Measurements from ENCODE around the gene MICAL3. TPM values are rescaled to one million over a fixed set of nuclear protein-coding genes. Genes with fewer than 3 reads are reported as not detected.

The MICAL3 gene
- total and polyA plus RNA-seq, 3 donors from 2014 or later: 103 to 106 (median 104) TPM

DNA sequence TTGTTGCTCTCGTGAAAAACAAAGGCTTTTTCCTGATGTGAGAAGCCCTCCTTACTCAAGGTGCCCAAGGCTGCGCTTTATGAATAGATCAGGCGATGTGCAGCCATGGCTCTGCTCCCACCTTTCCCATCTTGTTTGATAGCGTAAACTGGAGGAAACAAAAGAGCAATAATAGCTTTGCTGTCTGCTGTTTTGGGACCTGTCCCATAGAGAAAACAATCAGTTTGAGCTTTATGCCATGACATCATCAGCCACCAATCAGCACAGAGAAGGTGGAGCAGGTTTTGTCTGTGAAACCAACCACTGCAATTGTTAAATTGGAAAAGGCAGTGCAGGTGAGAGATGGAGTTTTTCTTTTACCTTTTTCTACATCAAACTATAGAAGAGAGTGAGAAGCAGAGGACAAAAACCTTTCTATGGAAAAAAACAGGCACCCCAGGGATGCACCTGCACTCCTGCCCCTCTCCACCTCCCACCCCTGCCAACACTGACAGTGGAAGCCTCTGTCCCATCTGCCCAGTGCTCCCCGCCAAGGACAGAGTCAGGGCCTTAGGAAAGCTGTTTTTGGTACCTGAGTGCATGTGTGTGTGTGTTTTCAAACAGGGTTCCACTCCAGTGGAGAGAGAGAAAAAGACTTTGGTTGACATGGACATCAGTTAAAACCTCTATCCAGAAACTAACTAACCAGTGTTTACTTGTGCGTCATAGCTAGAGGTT lies 80.7 kb downstream of the MICAL3 start:
- Histone ChIP-seq H3K27me3 (no peaks in the 10 kb centered on the region), H3K9me3 (no peaks in the 10 kb centered on the region), H3K27ac (no peak overlapping the region), H3K36me3 (ENCODE audit: low read depth, missing control alignments) (no peaks in the 10 kb centered on the region), H3K4me3 (no peak overlapping the region), H3K4me1 (peaks cover 38% of the 10 kb centered on the region)
- no peak for DNase-seq
- 60 to 66% methylated on average over 6 of the region's 6 CpGs for WGBS, 2 donors
- intact Hi-C loops (cut with DNase I; ENCODE audit: low total_unique reads): no loop called here
- TF ChIP-seq, protein P1, sequence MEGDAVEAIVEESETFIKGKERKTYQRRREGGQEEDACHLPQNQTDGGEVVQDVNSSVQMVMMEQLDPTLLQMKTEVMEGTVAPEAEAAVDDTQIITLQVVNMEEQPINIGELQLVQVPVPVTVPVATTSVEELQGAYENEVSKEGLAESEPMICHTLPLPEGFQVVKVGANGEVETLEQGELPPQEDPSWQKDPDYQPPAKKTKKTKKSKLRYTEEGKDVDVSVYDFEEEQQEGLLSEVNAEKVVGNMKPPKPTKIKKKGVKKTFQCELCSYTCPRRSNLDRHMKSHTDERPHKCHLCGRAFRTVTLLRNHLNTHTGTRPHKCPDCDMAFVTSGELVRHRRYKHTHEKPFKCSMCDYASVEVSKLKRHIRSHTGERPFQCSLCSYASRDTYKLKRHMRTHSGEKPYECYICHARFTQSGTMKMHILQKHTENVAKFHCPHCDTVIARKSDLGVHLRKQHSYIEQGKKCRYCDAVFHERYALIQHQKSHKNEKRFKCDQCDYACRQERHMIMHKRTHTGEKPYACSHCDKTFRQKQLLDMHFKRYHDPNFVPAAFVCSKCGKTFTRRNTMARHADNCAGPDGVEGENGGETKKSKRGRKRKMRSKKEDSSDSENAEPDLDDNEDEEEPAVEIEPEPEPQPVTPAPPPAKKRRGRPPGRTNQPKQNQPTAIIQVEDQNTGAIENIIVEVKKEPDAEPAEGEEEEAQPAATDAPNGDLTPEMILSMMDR (IDR thresholded peaks at IDR 0.05): no peak
- TF ChIP-seq POLR2A (IDR thresholded peaks at IDR 0.05): no peak

DNA sequence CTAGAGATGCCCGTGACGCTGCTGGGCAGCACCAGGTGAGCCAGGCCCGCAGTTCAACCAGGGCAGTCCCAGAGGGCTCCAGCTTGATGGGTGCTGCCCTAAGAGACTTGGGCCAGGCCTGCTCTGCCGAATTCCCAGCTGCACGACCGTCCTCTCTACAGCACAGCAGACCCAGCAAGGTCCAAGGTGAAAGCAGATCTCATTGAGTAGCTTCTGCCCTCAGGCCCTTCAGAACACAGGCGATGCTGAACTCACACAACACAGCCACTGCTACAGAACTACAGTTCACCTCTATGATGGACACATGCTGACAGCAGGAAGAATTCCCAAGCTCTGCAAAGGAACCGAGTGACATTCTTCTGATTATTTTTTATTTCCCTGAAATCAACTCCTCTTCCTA lies 81.6 kb downstream of the MICAL3 start:
- no peak for DNase-seq
- H3K36me3 ChIP-seq (ENCODE audit: low read depth, missing control alignments): no peaks in the 10 kb centered on the region
- no peak overlapping the region for H3K27ac ChIP-seq
- no peak overlapping the region for H3K4me3 ChIP-seq
- H3K27me3 ChIP-seq: no peaks in the 10 kb centered on the region
- H3K9me3 ChIP-seq: no peaks in the 10 kb centered on the region
- intact Hi-C loops (cut with DNase I; ENCODE audit: low total_unique reads): no loop called here
- WGBS, 2 donors: 88 to 94% methylated on average over 3 to 8 of the region's 8 CpGs
- TF ChIP-seq POLR2A (IDR thresholded peaks at IDR 0.05): no peak
- TF ChIP-seq, protein P1 (IDR thresholded peaks at IDR 0.05): no peak
- H3K4me1 ChIP-seq: peaks cover 42% of the 10 kb centered on the region

DNA sequence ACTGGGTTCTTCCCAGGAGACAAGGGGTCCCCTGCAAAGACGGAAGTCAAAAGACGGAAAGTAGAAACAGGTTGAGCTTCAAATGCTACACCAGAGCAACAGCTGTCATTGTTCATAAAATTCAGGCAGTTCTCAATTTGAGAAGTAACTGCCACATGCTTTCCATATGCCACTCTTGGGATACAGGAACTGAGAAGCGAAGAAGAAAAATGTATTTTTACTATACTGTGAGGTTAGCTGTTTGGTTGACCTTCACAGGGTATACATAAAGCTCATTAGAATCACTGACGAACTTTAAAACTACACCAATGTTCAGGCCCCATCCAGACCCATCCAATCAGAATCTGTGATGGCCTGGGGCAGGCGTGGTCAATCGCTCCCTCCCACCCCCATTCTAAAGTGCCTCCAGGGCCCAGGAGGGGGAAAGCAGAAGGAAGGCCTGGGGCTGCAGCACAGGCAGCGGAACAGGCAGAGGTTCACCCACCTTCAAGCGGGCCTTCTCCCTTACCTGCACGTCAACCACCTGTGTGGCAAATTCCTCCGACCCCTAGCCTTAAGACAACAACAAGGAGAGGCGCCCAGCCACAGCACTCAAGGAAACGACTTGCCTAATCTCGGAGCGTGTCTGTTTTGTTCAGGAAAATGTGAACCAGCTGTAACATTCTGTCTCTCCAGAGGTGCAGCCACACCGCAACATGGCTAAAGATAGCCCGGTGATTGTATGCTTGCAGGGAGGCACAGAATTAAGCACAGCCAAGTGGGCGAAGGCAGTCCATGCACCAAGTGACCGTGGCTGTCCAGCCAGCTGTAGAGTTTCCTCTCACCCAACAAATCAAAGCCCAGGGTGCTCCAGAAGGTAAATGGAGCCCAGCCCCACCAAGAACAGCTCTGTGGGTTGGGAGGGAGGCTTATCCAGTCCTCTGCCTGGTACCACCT lies 82.6 kb downstream of the MICAL3 start:
- Histone ChIP-seq H3K36me3 (ENCODE audit: low read depth, missing control alignments) (no peaks in the 10 kb centered on the region), H3K4me3 (no peak overlapping the region), H3K4me1 (peaks cover 42% of the 10 kb centered on the region), H3K9me3 (no peaks in the 10 kb centered on the region), H3K27me3 (no peaks in the 10 kb centered on the region), H3K27ac (no peak overlapping the region)
- TF ChIP-seq POLR2A (IDR thresholded peaks at IDR 0.05): no peak
- TF ChIP-seq, protein P1 (IDR thresholded peaks at IDR 0.05): no peak
- WGBS, 2 donors: 89 to 93% methylated on average over 16 to 18 of the region's 18 CpGs
- intact Hi-C loops (cut with DNase I; ENCODE audit: low total_unique reads): no loop called here
- no peak for DNase-seq

DNA sequence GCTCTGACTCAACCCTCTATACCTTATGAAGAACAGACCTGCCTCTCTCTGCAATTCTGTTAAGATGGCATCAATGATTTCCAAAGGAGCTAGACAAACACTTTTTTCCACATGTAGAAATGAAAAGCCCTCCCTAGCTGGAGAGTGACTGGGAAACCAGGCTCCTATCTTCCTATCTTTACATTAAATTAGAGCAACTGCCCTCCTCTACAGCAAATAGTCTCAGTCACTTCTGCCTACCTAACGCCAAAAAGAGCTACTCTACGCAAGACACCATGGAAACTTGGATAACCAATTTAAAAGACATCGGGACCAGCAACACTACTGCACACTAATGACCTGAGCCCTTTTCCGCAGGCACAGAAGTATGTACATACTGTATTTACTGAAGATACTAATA lies 84.8 kb downstream of the MICAL3 start:
- Histone ChIP-seq H3K27me3 (no peaks in the 10 kb centered on the region), H3K27ac (no peak overlapping the region), H3K4me1 (peaks cover 28% of the 10 kb centered on the region), H3K4me3 (no peak overlapping the region), H3K36me3 (ENCODE audit: low read depth, missing control alignments) (no peaks in the 10 kb centered on the region), H3K9me3 (no peaks in the 10 kb centered on the region)
- TF ChIP-seq POLR2A (IDR thresholded peaks at IDR 0.05): no peak
- TF ChIP-seq, protein P1 (IDR thresholded peaks at IDR 0.05): no peak
- intact Hi-C loops (cut with DNase I; ENCODE audit: low total_unique reads): no loop called here
- WGBS, 2 donors: 93 to 98% methylated on average over 4 of the region's 4 CpGs
- DNase-seq: no peak

All from testis (tissue), 3 donors.